ENCODE measurements around the gene SQSTM1.
A peak's percentile ranks its signal among the peaks of the same experiment; 100 is the strongest.

SQSTM1 gene

DNA sequence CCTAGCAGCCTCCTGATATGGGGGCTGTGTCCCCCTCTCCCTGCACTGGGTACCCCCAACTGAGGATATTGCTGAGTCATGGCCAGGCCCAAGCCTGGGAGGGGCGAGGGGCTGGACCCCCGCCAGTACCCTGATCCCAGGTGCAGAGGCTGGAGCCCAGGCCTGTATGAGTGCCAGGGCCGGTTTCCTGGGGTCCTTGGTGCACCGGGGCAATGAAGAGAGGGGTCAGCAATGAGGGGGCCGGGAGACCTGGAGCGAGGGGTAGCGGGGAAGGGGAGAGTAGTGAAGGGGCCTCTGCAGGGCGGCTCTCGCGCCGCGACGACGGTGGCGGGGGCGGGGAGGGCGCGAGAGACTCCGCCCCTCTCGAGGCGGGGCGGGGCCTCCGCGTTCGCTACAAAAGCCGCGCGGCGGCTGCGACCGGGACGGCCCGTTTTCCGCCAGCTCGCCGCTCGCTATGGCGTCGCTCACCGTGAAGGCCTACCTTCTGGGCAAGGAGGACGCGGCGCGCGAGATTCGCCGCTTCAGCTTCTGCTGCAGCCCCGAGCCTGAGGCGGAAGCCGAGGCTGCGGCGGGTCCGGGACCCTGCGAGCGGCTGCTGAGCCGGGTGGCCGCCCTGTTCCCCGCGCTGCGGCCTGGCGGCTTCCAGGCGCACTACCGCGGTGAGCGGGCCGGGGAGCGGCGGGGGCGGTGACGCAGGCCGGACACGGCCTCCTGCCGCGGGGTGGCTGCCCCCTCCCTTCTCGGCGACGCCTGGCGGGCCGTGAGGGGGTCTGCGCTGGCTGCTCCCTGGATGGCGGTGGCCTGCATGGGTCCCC, at the start of gene SQSTM1:
SQSTM1 (plus strand) TSS at position 423 of the 815 bp plus-strand sequence; CDS start at position 455, 32 bp downstream.
- peak; percentile 60 to 84 for DNase-seq (ENCODE audit: low spot score in 2 of 2)
- peaks cover 47% of the 10 kb centered on the region for H3K36me3 ChIP-seq (replicated peaks)
- peaks cover 34% of the 10 kb centered on the region for H3K4me1 ChIP-seq
- in situ Hi-C loops (cut with MboI; ENCODE audit: low sequenced_read_pairs): no loop called here
- peak within 1 kb of the TSS; percentile 55 for H3K4me3 ChIP-seq
- no peaks in the 10 kb centered on the region for H3K27me3 ChIP-seq (ENCODE audit: low read depth)
- no peaks in the 10 kb centered on the region for H3K9me3 ChIP-seq

DNA sequence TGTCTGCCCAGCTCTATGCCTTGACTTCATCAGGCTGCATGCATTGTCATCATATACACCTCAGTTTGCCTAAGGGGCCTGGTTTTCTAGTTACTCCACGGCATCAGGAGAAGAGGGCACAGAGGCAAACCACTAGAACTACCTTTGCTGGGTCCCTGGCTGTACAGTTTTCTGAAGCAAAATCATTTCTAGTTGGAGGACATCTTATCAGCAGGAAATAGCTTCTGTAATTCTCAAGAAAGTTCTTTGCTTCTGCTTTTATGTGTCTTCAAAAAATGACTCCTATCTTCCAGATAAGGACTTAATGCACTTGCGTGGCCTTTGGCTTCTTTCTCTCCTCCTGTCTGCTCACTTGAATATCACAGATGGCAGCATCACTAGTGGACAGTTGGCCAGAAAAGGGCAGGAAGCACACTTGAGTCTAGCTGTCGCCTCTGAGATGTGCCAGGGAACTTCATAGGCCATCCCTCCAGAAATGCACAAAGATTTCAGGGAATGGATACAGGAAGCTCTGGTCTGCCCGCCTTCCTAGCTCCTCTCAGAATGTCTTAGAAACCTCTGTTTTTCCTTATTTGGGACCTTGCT, 49.3 kb upstream of the SQSTM1 start:
- H3K27me3 ChIP-seq (ENCODE audit: low read depth): no peaks in the 10 kb centered on the region
- no peak for DNase-seq (ENCODE audit: low spot score in 2 of 2)
- in situ Hi-C loops (cut with MboI; ENCODE audit: low sequenced_read_pairs): no loop called here
- no peaks in the 10 kb centered on the region for H3K4me1 ChIP-seq
- no peaks in the 10 kb centered on the region for H3K9me3 ChIP-seq
- H3K36me3 ChIP-seq (replicated peaks): peaks cover 97% of the 10 kb centered on the region
- no peak overlapping the region for H3K4me3 ChIP-seq

- Histone ChIP-seq H3K4me3 (no peak overlapping the region), H3K4me1 (no peaks in the 10 kb centered on the region), H3K27me3 (ENCODE audit: low read depth) (no peaks in the 10 kb centered on the region), H3K9me3 (no peaks in the 10 kb centered on the region), H3K36me3 (replicated peaks) (peaks cover 97% of the 10 kb centered on the region)
- in situ Hi-C loops (cut with MboI; ENCODE audit: low sequenced_read_pairs): no loop called here
- no peak for DNase-seq (ENCODE audit: low spot score in 2 of 2)
Measured at GRCh38 chr5:179772351-179772750, 48.4 kb upstream of the SQSTM1 start.

DNA sequence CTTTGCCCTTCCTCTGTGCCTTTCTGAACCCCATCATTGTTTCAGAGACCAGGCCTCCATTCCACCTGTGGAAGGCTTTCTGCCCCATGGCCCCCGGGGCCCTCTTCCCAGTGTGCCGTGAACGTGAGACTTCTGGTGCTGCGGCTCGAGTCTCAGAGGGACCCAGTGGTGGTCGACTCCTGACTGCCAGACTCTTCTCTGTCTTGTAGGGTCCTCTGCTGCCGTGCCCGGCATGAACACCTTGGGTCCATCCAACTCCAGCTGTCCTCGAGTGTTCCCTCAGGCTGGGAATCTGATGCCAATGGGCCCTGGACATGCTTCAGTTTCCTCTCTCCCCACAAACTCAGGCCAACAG, 47.0 kb upstream of the SQSTM1 start:
- H3K9me3 ChIP-seq: no peaks in the 10 kb centered on the region
- H3K4me1 ChIP-seq: no peaks in the 10 kb centered on the region
- H3K4me3 ChIP-seq: no peak overlapping the region
- in situ Hi-C loops (cut with MboI; ENCODE audit: low sequenced_read_pairs): no loop called here
- H3K27me3 ChIP-seq (ENCODE audit: low read depth): no peaks in the 10 kb centered on the region
- no peak for DNase-seq (ENCODE audit: low spot score in 2 of 2)
- H3K36me3 ChIP-seq (replicated peaks): peaks cover 88% of the 10 kb centered on the region

- no peak for DNase-seq (ENCODE audit: low spot score in 2 of 2)
- peaks cover 82% of the 10 kb centered on the region for H3K36me3 ChIP-seq (replicated peaks)
Measured at GRCh38 chr5:179774442-179774841, 46.3 kb upstream of the SQSTM1 start.

GRCh38 chr5:179776411-179776938, 44.2 kb upstream of the SQSTM1 start:
- in situ Hi-C loops (cut with MboI; ENCODE audit: low sequenced_read_pairs): no loop called here
- DNase-seq (ENCODE audit: low spot score in 2 of 2): no peak
- H3K4me1 ChIP-seq: no peaks in the 10 kb centered on the region
- no peaks in the 10 kb centered on the region for H3K27me3 ChIP-seq (ENCODE audit: low read depth)
- no peaks in the 10 kb centered on the region for H3K9me3 ChIP-seq
- no peak overlapping the region for H3K4me3 ChIP-seq
- peaks cover 61% of the 10 kb centered on the region for H3K36me3 ChIP-seq (replicated peaks)

More at GRCh38 chr5:179774442-179774841, 46.3 kb upstream of the SQSTM1 start:
- Histone ChIP-seq H3K4me3 (no peak overlapping the region), H3K9me3 (no peaks in the 10 kb centered on the region), H3K27me3 (ENCODE audit: low read depth) (no peaks in the 10 kb centered on the region), H3K4me1 (no peaks in the 10 kb centered on the region)
- in situ Hi-C loops (cut with MboI; ENCODE audit: low sequenced_read_pairs): no loop called here

DNA sequence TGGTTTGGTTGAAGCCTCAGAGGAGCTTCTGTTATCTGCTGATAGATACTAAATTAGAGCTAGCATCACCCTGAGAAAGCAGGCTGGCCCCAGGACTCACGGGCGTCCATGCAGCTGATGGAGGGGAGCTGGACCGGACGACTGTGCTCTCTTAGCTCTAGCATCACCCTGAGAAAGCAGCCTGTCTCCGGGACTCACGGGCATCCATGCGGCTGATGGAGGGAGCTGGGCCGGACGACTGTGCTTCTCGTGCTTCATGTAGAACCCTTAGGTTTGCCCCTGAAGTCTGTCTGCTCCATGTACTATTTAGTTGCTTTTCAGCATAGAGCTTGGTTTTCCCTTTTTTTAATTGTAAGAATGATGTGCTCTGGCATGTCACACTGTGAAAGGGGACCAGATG, 43.2 kb upstream of the SQSTM1 start:
- DNase-seq (ENCODE audit: low spot score in 2 of 2): no peak
- H3K4me3 ChIP-seq: no peak overlapping the region
- H3K36me3 ChIP-seq (replicated peaks): peaks cover 51% of the 10 kb centered on the region
- no peaks in the 10 kb centered on the region for H3K4me1 ChIP-seq
- no peaks in the 10 kb centered on the region for H3K9me3 ChIP-seq
- in situ Hi-C loops (cut with MboI; ENCODE audit: low sequenced_read_pairs): no loop called here
- H3K27me3 ChIP-seq (ENCODE audit: low read depth): no peaks in the 10 kb centered on the region

DNA sequence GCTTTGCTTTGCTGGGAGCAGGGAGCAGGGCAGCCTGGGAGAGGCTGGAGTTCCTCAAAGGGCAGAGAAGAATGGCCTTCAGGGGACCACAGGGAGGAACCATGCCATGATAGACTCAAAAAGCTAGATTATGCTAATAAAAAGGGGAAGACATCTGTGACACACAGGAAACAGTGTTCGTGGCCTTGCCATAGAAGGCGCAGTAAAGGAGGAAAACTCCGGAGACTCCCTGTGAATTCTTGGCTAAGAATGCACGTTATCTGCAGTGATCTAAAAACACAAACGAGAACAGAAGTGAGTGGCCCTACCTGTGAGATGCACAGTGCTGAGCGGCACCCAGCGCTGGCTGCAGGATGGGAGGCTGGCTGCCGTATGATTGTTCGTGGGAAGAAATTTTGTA, 42.8 kb upstream of the SQSTM1 start:
- H3K36me3 ChIP-seq (replicated peaks): peaks cover 47% of the 10 kb centered on the region
- H3K27me3 ChIP-seq (ENCODE audit: low read depth): no peaks in the 10 kb centered on the region
- no peaks in the 10 kb centered on the region for H3K9me3 ChIP-seq
- DNase-seq (ENCODE audit: low spot score in 2 of 2): no peak
- H3K4me3 ChIP-seq: no peak overlapping the region
- no peaks in the 10 kb centered on the region for H3K4me1 ChIP-seq
- in situ Hi-C loops (cut with MboI; ENCODE audit: low sequenced_read_pairs): no loop called here

GRCh38 chr5:179778591-179778990, 42.1 kb upstream of the SQSTM1 start:
- no peaks in the 10 kb centered on the region for H3K4me1 ChIP-seq
- H3K36me3 ChIP-seq (replicated peaks): peaks cover 40% of the 10 kb centered on the region
- H3K4me3 ChIP-seq: no peak overlapping the region
- H3K9me3 ChIP-seq: no peaks in the 10 kb centered on the region
- H3K27me3 ChIP-seq (ENCODE audit: low read depth): no peaks in the 10 kb centered on the region
- DNase-seq (ENCODE audit: low spot score in 2 of 2): no peak
- in situ Hi-C loops (cut with MboI; ENCODE audit: low sequenced_read_pairs): no loop called here

GRCh38 chr5:179779826-179780225, 40.9 kb upstream of the SQSTM1 start:
- Histone ChIP-seq H3K4me1 (no peaks in the 10 kb centered on the region), H3K9me3 (no peaks in the 10 kb centered on the region), H3K36me3 (replicated peaks) (peaks cover 28% of the 10 kb centered on the region), H3K4me3 (no peak overlapping the region), H3K27me3 (ENCODE audit: low read depth) (no peaks in the 10 kb centered on the region)
- in situ Hi-C loops (cut with MboI; ENCODE audit: low sequenced_read_pairs): no loop called here
- no peak for DNase-seq (ENCODE audit: low spot score in 2 of 2)

DNA sequence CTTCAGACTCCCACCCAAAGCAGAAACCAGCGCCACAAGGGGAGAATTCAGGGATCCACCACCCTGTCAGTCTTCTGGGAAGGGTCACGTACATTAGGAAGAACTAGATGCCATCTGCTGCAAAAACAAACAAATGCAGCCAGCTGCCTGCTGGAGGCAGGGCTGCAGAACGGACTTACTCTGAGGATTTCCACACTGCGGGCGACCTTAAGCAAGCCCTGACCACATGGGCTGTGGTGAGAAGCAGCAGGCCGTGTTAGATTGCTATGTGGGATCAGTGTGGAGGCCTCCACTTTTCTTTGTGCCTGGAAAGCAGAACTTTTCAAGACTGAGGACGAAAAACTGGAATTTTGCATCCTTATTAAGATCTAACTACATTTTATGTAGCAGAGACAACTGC, 40.3 kb upstream of the SQSTM1 start:
- Histone ChIP-seq H3K4me3 (no peak overlapping the region), H3K9me3 (no peaks in the 10 kb centered on the region), H3K4me1 (no peaks in the 10 kb centered on the region), H3K27me3 (ENCODE audit: low read depth) (no peaks in the 10 kb centered on the region), H3K36me3 (replicated peaks) (peaks cover 22% of the 10 kb centered on the region)
- in situ Hi-C loops (cut with MboI; ENCODE audit: low sequenced_read_pairs): no loop called here
- DNase-seq (ENCODE audit: low spot score in 2 of 2): no peak

DNA sequence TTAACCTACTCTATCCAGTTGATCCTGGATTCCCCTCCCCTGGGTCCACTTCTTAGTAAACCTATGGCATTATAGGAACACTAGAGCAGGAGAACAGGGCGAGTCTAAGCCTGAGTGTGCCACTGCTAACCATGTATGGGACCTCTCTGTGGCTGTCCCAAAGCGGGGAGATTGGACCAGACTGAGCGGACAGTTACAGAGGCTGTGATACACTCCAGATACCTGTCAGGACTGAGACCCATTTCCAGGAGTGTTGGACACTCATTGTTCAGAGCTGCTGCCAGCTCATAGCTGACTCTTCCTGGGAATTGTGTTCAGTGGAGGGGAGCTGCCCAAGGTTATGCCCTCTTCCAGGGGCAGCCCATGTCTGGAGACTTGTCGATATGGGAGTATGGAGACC, 38.9 kb upstream of the SQSTM1 start:
- in situ Hi-C loops (cut with MboI; ENCODE audit: low sequenced_read_pairs): no loop called here
- Histone ChIP-seq H3K4me1 (no peaks in the 10 kb centered on the region), H3K9me3 (no peaks in the 10 kb centered on the region), H3K4me3 (no peak overlapping the region), H3K27me3 (ENCODE audit: low read depth) (no peaks in the 10 kb centered on the region), H3K36me3 (replicated peaks) (peaks cover 9% of the 10 kb centered on the region)
- DNase-seq (ENCODE audit: low spot score in 2 of 2): no peak

DNA sequence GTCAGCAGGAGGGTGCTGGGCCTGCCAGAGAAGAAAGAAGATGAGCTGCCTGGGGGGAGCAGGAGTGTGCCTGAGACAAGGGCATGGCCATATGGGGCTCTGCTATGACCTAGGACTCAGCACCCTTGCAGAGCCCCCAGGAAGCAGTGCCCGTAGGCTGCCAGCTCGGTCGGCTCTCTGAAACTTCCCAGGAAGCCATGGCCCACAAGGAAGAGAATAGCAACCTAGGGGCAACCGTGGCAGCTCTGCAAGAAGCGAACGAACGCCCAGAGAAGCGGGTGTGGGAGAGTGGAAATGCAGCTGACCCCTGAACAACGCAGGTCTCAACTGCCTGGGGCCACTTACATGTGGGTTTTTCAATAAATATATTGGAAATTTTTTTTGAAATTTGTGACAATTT, 37.6 kb upstream of the SQSTM1 start:
- Histone ChIP-seq H3K9me3 (no peaks in the 10 kb centered on the region), H3K36me3 (replicated peaks) (no peaks in the 10 kb centered on the region; the same call in 1 of the 2 replicates), H3K4me1 (no peaks in the 10 kb centered on the region), H3K27me3 (ENCODE audit: low read depth) (no peaks in the 10 kb centered on the region), H3K4me3 (no peak overlapping the region)
- in situ Hi-C loops (cut with MboI; ENCODE audit: low sequenced_read_pairs): no loop called here
- no peak for DNase-seq (ENCODE audit: low spot score in 2 of 2)

GRCh38 chr5:179786861-179787260, 33.8 kb upstream of the SQSTM1 start:
- in situ Hi-C loops (cut with MboI; ENCODE audit: low sequenced_read_pairs): no loop called here
- Histone ChIP-seq H3K9me3 (no peaks in the 10 kb centered on the region), H3K36me3 (replicated peaks) (no peaks in the 10 kb centered on the region), H3K4me3 (no peak overlapping the region), H3K27me3 (ENCODE audit: low read depth) (no peaks in the 10 kb centered on the region), H3K4me1 (no peaks in the 10 kb centered on the region)
- no peak for DNase-seq (ENCODE audit: low spot score in 2 of 2)

Measured in HAP-1 (cell line).